ENCODE results near the gene PHF20. TPM values are rescaled to one million over a fixed set of nuclear protein-coding genes. Genes with fewer than 3 reads are reported as not detected.
"Not testable (repeated sequence)": the region's sequence is repeated elsewhere in the genome, so short reads cannot be mapped to it uniquely, and the experiment has no call there.

PHF20 gene
- total RNA-seq, 1 experiment from 2014 or later = 81.2 TPM

- in situ Hi-C loops (cut with HindIII; ENCODE audit: low sequenced_read_pairs) = no loop called here
- DNase-seq (ENCODE audit: low spot score) = no peak
These were observed 105.8 kb downstream of the PHF20 start for GRCh38 chr20:35877611-35878010.

GRCh38 chr20:35878113-35878625 lies 106.4 kb downstream of the PHF20 start:
- DNase-seq (ENCODE audit: low spot score) = no peak
- in situ Hi-C loops (cut with HindIII; ENCODE audit: low sequenced_read_pairs) = no loop called here

- no peak for DNase-seq (ENCODE audit: low spot score)
- in situ Hi-C loops (cut with HindIII; ENCODE audit: low sequenced_read_pairs) = no loop called here
These were observed 109.9 kb downstream of the PHF20 start for GRCh38 chr20:35881676-35882075.

GRCh38 chr20:35882427-35883161 lies 110.8 kb downstream of the PHF20 start:
- in situ Hi-C loops (cut with HindIII; ENCODE audit: low sequenced_read_pairs); DNase-seq (ENCODE audit: low spot score): not testable (repeated sequence)

DNA sequence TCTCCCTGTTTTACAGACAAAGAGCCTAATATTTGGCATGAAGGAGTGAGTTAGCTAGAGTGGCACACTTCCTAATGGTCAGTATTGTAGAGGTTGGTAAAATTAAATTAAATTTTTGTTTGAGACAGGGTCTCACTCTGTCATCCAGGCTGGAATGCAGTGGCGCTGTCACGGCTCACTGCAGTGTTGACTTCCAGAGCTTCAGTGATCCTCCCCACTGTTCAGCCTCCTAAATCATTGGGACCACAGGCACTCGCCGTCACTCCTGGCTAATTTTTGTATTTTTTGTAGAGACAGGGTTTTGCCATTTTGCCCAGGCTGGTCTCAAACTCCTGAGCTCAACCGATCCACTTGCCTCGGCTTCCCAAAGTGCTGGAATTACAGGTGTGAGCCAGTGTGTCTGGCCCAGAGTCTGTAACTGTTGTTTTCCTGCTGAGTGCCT lies 111.5 kb downstream of the PHF20 start:
- in situ Hi-C loops (cut with HindIII; ENCODE audit: low sequenced_read_pairs) = no loop called here
- DNase-seq (ENCODE audit: low spot score) = no peak

- in situ Hi-C loops (cut with HindIII; ENCODE audit: low sequenced_read_pairs) = no loop called here
- peak; percentile 89 for DNase-seq (ENCODE audit: low spot score)
These were observed 112.1 kb downstream of the PHF20 start for GRCh38 chr20:35883778-35884540.

DNA sequence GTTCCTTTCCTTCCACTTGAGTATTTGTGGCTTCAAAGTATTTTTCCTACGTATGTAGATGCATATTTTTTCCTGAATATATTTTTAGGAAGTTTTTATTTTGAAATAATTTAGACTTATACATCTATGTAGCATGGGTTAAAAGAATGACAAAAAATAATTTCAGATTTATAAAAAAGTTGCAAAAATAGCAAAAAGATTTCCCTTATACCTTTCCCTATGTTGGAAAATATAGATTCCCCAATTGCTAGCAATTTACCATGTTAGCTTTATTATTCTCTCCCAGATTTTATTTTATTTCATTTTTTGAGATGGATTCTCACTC lies 112.7 kb downstream of the PHF20 start:
- in situ Hi-C loops (cut with HindIII; ENCODE audit: low sequenced_read_pairs) = no loop called here
- no peak for DNase-seq (ENCODE audit: low spot score)

DNA sequence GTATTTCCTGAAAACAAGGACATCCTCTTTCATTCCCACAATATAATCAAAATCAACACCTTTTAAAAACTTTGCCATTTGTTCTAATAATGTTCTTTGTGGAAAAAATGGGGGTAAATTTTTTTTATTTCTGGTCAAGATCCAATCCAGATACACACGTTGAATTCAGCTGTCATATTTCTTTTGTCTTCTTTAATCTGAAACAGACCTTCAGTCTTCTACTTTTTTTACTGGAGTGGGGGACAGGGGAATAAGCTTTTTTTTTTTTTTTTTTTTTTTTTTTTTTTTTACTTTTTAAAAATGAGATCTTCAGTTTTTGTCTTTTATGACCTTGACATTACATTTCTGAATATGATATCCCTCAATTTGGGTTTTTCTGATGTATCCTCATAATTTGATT lies 113.4 kb downstream of the PHF20 start:
- in situ Hi-C loops (cut with HindIII; ENCODE audit: low sequenced_read_pairs) = no loop called here
- DNase-seq (ENCODE audit: low spot score) = no peak

DNA sequence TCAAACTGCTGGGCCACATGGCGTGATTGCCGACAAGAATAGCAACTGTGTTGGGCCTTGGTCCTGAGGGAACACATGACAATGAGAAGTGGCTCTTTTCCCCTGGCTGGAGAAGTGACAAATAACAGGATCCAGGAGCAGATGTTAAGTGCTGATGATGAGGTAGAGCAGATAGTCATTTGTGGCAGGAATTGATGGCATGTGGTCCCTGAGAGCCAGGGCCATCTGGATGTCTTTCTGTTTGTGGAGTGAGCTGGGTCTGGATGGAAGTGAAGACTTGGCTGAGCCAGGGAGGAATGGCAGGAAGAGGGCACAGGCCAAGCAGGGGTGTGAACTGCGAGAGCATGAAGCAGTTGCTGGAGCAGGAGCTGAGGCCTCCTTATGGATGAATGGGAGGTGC lies 114.7 kb downstream of the PHF20 start:
- in situ Hi-C loops (cut with HindIII; ENCODE audit: low sequenced_read_pairs) = no loop called here
- peak; percentile 71 for DNase-seq (ENCODE audit: low spot score)

DNA sequence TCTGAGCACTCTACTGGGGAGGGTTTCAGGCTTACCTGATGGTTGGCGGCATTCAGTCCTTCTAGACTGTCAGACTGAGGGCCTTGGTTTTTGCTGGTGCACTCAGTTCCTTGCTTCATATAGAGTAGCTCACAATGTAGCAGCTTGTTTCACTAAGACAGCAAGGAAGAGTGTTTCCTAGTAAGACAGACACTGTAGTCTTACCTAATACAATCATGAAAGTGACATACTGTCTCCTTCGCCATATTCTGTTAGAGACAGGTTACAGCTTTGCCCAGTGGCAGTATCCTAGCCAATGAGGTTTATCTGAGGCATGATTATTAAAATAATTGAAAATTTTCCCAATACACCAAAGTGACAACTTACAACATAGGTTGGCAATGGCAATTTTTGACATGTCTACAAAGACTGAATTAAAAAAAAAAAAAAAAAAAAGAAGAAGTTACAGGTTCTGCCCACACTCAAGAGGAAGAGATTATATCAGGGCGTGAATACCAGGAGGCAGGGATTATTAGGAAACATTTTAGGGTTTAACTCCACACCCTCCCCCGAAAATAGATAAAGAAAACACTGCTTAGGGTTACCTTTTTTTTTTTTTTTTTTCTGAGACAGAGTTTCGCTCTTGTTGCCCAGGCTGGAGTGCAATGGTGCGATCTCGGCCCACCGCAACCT lies 115.7 kb downstream of the PHF20 start:
- DNase-seq (ENCODE audit: low spot score) = no peak
- in situ Hi-C loops (cut with HindIII; ENCODE audit: low sequenced_read_pairs) = no loop called here

DNA sequence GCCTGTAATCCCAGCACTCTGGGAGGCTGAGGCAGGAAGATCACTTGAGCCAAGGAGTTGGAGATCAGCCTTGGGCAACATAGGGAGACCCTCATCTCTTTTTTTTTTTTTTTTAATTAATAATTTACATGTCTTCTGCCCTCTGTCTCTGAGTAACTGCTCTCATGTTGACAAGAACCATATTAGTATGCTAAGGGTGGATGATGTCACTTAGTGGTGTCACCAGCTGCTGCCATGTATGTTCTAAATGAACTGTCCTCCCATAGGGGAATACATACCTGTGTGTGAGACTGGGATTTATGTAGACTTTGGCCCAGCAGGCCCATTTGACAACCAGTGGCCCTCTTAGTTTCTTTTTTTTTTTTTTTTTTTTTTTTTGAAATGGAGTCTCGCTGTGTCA lies 116.8 kb downstream of the PHF20 start:
- in situ Hi-C loops (cut with HindIII; ENCODE audit: low sequenced_read_pairs) = no loop called here
- DNase-seq (ENCODE audit: low spot score) = no peak

DNA sequence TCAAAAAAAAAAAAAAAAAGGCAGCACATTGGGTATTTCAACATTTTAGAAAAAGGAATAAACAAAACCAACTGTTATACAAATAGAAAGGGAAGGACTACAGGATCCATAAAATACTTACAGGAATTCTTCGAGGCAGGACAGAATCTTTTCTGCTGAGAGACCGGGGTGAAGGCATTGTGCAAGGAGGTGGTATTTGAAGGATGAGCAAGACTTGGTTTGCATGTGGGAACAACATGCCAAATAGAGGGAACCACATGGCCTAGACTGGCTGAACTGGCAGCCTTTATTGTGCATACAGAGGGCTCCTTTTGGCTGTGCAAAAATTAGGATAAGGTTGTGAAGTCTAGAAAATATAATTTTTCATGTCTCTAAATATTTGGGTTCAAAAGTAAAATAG lies 119.6 kb downstream of the PHF20 start:
- no peak for DNase-seq (ENCODE audit: low spot score)
- in situ Hi-C loops (cut with HindIII; ENCODE audit: low sequenced_read_pairs) = no loop called here

DNA sequence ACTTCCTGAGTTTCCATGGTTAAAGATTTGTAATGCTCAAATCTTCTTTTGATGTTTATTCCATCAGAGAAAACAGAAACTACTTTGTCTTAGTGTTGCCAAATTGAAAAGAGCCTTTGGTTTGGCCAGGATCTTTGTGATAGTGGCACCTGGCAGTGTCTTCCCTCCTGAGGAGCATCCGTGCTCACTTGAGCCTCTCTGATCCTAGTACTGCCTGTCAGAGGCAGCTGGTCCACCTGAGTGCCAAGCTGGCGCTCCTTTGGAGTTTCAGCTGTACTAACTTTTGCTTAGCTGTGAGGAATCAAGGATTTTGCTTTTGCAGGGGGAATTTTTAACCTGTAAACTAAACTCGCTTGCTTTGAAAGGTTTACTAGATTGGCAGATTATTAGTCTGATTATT lies 121.1 kb downstream of the PHF20 start:
- in situ Hi-C loops (cut with HindIII; ENCODE audit: low sequenced_read_pairs) = no loop called here
- peak; percentile 64 for DNase-seq (ENCODE audit: low spot score)

DNA sequence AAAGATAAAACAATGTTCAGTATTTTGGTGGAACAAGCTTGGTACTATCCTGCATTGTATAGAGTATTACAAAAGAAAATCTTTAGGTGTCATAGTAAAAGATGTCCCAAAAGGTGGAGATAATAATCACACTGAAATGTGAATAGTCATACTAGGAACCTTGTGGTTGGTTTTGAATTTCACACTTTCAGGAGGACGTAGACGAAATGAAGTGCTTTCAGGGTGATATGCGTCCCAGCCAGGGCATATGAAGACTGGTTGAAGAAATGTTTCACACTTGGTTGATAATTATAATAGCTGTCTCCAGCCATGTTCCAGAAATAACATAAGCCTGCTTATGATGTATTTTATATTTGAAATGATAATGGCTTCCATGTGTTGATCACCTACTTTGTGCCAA lies 122.1 kb downstream of the PHF20 start:
- in situ Hi-C loops (cut with HindIII; ENCODE audit: low sequenced_read_pairs) = no loop called here
- DNase-seq (ENCODE audit: low spot score) = no peak

DNA sequence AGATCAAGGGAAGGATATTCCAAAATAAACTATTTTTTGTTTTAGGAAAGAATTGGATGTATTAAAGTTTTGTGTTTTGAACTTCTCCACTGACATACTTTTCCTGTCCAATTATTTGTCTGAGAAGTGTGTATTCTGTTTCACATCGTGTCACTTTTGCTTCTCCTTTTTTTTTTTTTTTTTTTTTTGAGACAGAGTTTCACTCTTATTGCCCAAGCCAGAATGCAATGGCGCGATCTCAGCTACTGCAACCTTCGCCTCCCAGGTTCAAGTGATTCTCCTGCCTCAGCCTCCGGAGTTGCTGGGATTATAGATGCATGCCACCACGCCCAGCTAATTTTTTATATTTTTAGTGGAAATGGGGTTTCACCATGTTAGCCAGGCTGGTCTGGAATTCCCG lies 123.7 kb downstream of the PHF20 start:
- in situ Hi-C loops (cut with HindIII; ENCODE audit: low sequenced_read_pairs); DNase-seq (ENCODE audit: low spot score): not testable (repeated sequence)

GRCh38 chr20:35899064-35899463 lies 127.2 kb downstream of the PHF20 start:
- no peak for DNase-seq (ENCODE audit: low spot score)
- in situ Hi-C loops (cut with HindIII; ENCODE audit: low sequenced_read_pairs) = no loop called here

DNA sequence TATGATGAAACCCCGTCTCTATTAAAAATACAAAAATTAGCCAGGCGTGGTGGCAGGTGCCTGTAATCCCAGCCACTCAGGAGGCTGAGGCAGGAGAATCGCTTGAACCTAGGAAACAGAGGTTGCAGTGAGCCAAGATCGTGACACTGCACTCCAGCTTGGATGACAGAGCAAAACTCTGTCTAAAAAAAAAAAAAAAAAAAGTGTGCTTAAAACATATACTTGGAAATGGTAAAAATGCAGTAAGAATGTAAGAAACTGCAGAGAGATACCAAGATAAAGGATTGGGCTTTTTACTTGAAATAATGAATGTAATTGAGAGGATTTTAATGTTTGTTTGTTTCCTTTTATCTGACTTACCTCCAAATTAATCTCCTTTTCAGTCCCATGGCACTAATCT lies 129.4 kb downstream of the PHF20 start:
- in situ Hi-C loops (cut with HindIII; ENCODE audit: low sequenced_read_pairs); DNase-seq (ENCODE audit: low spot score): not testable (repeated sequence)

DNA sequence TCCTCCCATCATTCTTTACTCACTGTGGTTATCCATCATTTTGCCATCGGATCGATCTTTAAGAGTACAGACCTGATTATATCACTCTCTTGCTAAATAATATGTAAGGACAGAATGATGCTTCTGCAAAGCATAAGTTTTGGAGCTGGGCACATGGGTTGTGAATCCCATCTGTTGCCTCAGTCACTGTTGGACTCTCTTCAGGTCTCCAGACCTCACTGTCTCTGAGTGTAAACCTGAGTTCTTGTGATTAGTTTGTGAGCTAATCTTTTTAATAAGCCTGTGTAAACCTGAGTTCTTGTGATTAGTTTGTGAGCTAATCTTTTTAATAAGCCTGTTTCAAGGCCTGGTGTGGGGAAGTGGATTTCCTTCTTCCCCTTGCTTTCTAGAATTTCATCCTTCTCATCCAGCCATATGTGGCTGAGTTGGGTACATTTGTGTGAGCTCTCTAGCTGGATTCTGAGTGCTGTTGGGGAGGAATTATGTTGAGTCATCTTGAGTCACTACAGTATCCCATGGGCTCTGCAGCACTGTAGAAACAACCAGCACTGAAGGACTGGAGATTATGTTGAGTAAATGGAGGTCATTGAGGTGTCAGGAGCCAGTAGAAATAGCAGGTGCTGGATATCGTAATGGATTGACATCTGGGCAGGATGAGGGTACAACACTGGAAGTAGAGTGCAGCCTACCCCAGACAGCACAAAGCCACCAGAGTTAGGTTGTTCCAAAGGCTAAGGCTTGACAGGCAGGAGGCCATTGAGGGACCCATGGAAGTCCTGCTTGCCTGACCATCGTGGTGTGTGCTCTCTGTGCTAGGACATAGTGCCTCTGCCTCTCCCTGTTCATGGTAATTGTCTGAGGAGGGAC lies 130.1 kb downstream of the PHF20 start:
- in situ Hi-C loops (cut with HindIII; ENCODE audit: low sequenced_read_pairs) = no loop called here

DNA sequence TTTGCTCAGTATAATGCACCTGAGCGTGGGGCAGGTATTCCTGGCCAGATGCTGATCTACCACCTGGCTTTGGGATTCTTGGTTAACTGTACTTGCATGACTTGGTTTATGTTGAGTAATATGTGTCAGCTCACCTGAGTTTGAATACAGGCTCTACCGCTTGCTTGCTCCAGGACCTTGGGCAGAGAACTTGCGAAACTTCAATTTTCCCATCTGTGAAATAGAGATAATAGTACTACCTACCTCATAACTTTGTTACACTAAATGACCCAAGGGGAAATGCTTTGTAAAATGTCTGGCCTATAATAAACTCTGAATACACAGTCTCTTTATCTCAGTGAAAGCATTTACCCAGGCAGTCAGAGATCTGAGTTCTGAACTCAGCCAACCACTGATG lies 130.7 kb downstream of the PHF20 start:
- DNase-seq (ENCODE audit: low spot score) = no peak
- in situ Hi-C loops (cut with HindIII; ENCODE audit: low sequenced_read_pairs) = no loop called here

More for the DNA sequence above, 130.1 kb downstream of the PHF20 start:
- peak; percentile 52 for DNase-seq (ENCODE audit: low spot score)

Data from G401 (cell line).